Thyroid gland (tissue), 4 donors: ENCODE data around the gene TPK1.

Source experiments
- POLR2A ChIP-seq, 2 donors: fragments of 450-650 bp; IDR thresholded peaks; one replicate each; pipeline ENCODE4 v1.6.1; 2017; ENCODE audit warnings: antibody characterized with exemption in 2 of 2, mild to moderate bottlenecking in 2 of 2, moderate library complexity in 1 of 2
- TF ChIP-seq, protein P1 (sequence below), 6 experiments: fragments of 200-600 bp in 3 of 6; fragments of 450-650 bp in 3 of 6; sonication (generic) in 3 of 6; IDR thresholded peaks; one replicate each; pipeline ENCODE4 v1.5.1; 2016 to 2019; ENCODE audit warnings: antibody characterized with exemption in 6 of 6, mild to moderate bottlenecking in 2 of 6, inconsistent platforms in 1 of 6, moderate library complexity in 1 of 6

DNA sequence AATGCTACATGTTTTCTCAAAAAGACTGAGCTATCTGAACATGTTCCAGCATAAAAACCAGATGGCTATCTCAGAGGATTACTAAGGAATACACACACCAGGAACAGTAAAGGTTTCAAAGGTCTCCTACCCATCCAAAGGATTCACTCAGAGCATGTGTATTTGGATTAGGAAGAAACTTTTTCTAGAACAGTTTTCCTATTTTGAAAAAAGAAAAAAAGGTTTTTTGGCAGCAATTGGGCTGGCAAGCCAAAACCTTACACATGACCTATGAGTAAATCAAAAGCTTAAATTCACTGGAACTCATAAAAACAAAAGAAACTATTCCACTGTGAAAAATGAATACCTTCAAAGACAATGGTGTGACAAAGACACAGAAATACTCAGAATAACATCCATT lies 9.6 kb downstream of the TPK1 start:
- TF ChIP-seq, protein P1, sequence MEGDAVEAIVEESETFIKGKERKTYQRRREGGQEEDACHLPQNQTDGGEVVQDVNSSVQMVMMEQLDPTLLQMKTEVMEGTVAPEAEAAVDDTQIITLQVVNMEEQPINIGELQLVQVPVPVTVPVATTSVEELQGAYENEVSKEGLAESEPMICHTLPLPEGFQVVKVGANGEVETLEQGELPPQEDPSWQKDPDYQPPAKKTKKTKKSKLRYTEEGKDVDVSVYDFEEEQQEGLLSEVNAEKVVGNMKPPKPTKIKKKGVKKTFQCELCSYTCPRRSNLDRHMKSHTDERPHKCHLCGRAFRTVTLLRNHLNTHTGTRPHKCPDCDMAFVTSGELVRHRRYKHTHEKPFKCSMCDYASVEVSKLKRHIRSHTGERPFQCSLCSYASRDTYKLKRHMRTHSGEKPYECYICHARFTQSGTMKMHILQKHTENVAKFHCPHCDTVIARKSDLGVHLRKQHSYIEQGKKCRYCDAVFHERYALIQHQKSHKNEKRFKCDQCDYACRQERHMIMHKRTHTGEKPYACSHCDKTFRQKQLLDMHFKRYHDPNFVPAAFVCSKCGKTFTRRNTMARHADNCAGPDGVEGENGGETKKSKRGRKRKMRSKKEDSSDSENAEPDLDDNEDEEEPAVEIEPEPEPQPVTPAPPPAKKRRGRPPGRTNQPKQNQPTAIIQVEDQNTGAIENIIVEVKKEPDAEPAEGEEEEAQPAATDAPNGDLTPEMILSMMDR (IDR thresholded peaks at IDR 0.05), result no peak
- TF ChIP-seq POLR2A (IDR thresholded peaks at IDR 0.05), result no peak
